ENCODE data around the gene SYCE3. TPM values are rescaled to one million over a fixed set of nuclear protein-coding genes. Genes with fewer than 3 reads are reported as not detected.

Gene SYCE3
- total RNA-seq, 4 donors from 2014 or later = not detected

DNA sequence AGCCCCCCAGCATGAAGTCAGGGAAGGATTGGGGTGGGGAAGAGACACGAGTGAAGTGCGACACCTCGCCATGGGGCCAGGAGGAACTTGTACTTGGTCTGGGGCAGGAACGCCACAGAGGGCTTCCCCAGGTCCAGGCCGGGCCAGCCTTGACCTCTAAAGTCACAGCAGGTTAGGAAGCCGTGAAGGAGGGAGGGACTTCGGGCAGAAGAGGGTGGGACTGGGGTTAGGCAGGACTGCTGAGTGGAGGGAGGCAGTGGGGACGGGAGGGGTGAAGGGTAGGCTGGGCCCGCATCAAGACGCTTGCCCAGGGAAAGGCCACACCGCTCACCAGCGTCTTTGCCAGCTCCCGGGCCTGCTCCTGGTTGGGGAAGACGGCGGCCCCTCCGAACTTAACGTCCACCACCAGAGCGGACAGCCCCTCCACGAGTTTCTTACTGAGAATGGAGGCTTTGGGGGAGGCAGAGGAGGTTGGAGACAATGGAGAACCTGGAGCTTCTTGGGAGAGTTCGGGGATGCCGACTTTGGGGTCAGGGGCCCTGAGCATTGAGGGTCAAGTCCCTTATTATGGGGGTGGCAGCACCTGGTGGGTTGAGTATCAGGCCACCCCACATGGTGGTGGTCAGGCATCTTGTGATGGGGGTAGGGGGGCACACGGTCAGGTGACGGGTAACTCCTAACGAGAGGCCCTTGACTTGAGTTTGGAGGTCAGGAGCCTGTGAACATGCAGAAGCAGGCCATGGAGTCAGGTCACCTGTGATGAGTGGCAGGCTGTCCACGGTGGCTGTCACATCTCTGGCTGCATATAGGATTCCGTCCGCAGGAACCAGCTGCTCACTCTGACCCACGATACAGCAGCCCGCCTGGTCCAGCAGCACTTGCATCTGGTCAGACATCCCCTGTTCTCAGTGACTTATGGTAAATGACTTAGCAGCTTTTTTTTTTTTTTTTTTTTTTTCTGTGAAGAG is 35.6 kb downstream of the SYCE3 start:
- no peak for ATAC-seq

DNA sequence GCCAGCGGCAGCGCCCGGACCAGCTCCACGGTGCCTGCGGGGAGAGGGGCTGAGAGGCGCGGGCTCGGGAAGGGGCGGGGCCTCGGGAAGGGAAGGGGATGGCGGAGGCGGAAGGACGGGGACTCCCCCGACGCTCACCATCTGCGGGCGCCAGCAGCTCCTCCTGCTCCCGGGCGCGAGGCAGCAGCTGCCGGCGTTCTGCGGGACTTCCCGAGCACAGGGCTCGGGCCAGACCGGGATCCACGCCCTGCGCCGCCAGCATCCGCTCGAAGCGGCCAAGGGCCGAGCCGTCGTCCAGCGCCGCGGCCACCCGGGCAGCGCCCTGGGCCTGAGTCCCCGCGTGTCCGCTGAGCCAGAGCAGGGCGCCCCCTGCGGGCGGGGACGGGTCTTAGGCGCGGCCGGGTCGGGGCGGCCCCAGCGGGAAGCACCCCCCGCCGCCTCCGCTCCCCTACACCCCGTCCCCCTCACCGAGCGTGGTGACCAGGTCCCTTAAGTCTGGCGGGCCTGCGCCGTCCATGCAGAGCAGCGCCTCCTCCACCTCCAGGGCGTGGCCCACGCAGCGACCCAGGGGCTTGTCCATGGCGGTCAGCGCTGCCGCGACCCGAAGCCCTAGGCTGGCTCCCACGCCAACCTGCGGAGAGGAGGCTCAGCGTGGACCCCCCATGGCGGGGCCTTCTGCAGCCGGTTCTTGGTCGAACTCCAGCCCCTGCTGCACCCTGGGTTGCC is 36.4 kb downstream of the SYCE3 start:
- no peaks in the 10 kb centered on the region for H3K9me3 ChIP-seq
- peaks cover 23% of the 10 kb centered on the region for H3K27me3 ChIP-seq
- H3K36me3 ChIP-seq = peaks cover 0 to 30% of the 10 kb centered on the region in 2 donors
- H3K27ac ChIP-seq = peak overlapping the region; percentile 51 to 93 (median 89)
- H3K4me1 ChIP-seq = peaks cover 0 to 71% (median 26%) of the 10 kb centered on the region in 3 donors
- peak overlapping the region; percentile 47 to 63 for H3K4me3 ChIP-seq
- TF ChIP-seq EP300 (IDR thresholded peaks at IDR 0.05) = no peak
- TF ChIP-seq, protein P1, sequence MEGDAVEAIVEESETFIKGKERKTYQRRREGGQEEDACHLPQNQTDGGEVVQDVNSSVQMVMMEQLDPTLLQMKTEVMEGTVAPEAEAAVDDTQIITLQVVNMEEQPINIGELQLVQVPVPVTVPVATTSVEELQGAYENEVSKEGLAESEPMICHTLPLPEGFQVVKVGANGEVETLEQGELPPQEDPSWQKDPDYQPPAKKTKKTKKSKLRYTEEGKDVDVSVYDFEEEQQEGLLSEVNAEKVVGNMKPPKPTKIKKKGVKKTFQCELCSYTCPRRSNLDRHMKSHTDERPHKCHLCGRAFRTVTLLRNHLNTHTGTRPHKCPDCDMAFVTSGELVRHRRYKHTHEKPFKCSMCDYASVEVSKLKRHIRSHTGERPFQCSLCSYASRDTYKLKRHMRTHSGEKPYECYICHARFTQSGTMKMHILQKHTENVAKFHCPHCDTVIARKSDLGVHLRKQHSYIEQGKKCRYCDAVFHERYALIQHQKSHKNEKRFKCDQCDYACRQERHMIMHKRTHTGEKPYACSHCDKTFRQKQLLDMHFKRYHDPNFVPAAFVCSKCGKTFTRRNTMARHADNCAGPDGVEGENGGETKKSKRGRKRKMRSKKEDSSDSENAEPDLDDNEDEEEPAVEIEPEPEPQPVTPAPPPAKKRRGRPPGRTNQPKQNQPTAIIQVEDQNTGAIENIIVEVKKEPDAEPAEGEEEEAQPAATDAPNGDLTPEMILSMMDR (IDR thresholded peaks at IDR 0.05) = peak in 3 of 4 experiments; percentile 62 to 80 (median 63)
- TF ChIP-seq POLR2A (IDR thresholded peaks at IDR 0.05) = peak; percentile 25 to 48
- no CpG with 5 or more reads among the region's 77 CpGs for WGBS, 2 donors (ENCODE audit: low coverage in 1 of 2)
- ATAC-seq = peak; percentile 50

More for the DNA sequence above, 35.6 kb downstream of the SYCE3 start:
- Histone ChIP-seq H3K4me1 (peaks cover 0 to 80% (median 35%) of the 10 kb centered on the region in 3 donors), H3K27ac (peak overlapping the region; percentile 51 to 93 (median 89)), H3K4me3 (peak overlapping the region; percentile 47 to 63), H3K27me3 (peaks cover 31% of the 10 kb centered on the region), H3K9me3 (no peaks in the 10 kb centered on the region), H3K36me3 (peaks cover 0 to 22% of the 10 kb centered on the region in 2 donors)
- TF ChIP-seq POLR2A (IDR thresholded peaks at IDR 0.05) (no peak), POLR2AphosphoS5 (IDR thresholded peaks at IDR 0.05) (no peak), EP300 (IDR thresholded peaks at IDR 0.05) (no peak)
- TF ChIP-seq, protein P1 (IDR thresholded peaks at IDR 0.05) = no peak
- 13 to 67% methylated on average over 6 to 10 of the region's 29 CpGs for WGBS, 2 donors (ENCODE audit: low coverage in 1 of 2)

DNA sequence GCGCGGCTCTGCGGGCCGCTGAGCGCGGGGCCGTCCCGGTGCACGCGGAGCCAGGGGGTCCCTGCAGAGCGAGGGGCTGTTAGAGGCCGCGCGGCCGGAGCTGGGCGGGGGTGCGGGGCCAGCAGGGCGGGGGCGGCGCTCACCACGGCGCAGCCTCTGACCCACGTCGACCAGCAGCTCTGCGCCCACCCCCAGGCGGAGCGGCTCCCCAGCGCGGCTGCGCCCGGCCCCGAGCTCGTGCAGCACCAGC is 36.9 kb downstream of the SYCE3 start:
- WGBS, 2 donors (ENCODE audit: low coverage in 1 of 2) = no CpG with 5 or more reads among the region's 33 CpGs
- TF ChIP-seq, protein P1 (IDR thresholded peaks at IDR 0.05) = no peak
- TF ChIP-seq POLR2A (IDR thresholded peaks at IDR 0.05) (no peak), EP300 (IDR thresholded peaks at IDR 0.05) (no peak), POLR2AphosphoS5 (IDR thresholded peaks at IDR 0.05) (no peak)
- peak overlapping the region; percentile 51 to 93 (median 89) for H3K27ac ChIP-seq
- ATAC-seq = no peak
- H3K9me3 ChIP-seq = no peaks in the 10 kb centered on the region
- H3K4me3 ChIP-seq = peak overlapping the region; percentile 47 to 63
- peaks cover 0 to 35% of the 10 kb centered on the region in 2 donors for H3K36me3 ChIP-seq
- H3K27me3 ChIP-seq = peaks cover 18% of the 10 kb centered on the region
- peaks cover 0 to 66% (median 26%) of the 10 kb centered on the region in 3 donors for H3K4me1 ChIP-seq

DNA sequence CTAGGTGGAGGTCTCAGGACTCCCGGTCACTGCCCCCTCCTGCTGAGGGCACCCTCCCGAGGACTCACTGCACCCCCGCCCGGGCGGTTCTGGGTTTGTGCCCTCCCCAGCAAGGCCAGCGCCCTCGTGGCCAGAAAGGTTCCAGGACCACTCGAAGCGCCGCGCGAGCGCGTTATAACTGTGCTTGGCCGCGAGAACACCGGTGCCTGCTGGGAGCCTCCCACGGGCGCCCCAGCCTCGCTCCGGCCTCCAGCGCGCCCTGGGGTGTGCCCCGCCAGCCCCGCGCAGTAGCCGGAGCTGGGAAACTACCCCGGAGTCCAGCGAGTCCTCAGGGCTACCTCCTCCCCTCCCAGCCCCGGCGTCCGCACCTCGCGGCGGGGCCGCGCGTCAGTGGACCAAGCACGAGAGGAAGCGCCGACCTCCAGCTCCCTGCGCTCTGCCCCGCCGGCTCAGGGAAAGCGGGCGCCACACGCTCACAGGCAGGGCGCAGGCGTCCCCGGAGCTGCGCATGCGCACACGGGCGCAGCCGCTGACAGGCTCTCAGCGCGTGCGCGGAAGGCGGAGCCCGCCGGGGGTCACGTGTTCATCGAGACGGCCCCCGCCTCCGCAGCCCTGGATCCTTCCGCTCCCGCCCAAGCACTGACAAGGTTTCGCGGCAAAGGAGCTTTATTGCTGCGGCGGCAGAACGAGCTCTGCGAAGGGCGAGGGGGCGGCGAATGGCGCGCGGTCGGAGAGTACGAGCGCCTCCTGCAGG is 37.4 kb downstream of the SYCE3 start, which contains the start of gene SCO2:
SCO2 (minus strand) TSS at position 495 of the 754 bp plus-strand sequence. CDS start 1,187 bp downstream, outside the sequence.
- WGBS, 2 donors (ENCODE audit: low coverage in 1 of 2) = no CpG with 5 or more reads among the region's 84 CpGs
- Histone ChIP-seq H3K27ac (peak within 1 kb of the TSS; percentile 51 to 93 (median 89)), H3K27me3 (peaks cover 13% of the 10 kb centered on the region), H3K4me1 (peaks cover 0 to 61% (median 22%) of the 10 kb centered on the region in 3 donors), H3K9me3 (no peaks in the 10 kb centered on the region), H3K36me3 (peaks cover 0 to 40% of the 10 kb centered on the region in 2 donors), H3K4me3 (peak within 1 kb of the TSS; percentile 47 to 63)
- peak; percentile 81 for TF ChIP-seq POLR2AphosphoS5 (IDR thresholded peaks at IDR 0.05)
- TF ChIP-seq POLR2A (IDR thresholded peaks at IDR 0.05) = peak; percentile 67 to 74
- no peak for TF ChIP-seq EP300 (IDR thresholded peaks at IDR 0.05)
- TF ChIP-seq, protein P1 (IDR thresholded peaks at IDR 0.05) = peak in 3 of 4 experiments; percentile 60 to 63 (median 61)
- peak; percentile 79 for ATAC-seq
